Calu3 (cell line): ENCODE data around the gene OR51A7. TPM values are rescaled to one million over a fixed set of nuclear protein-coding genes. Genes with fewer than 3 reads are reported as not detected.

Experiments used
- BruUV-seq: library from RNA; stranded (reverse); fragments of 400-500 nt; replicated peaks from 2 replicates; lab custom pipeline; 2021; lab: Mats Ljungman, UMichigan
- CTCF ChIA-PET: fragments of 300-600 bp; sonication (Branson Sonifier 250); formaldehyde crosslinking; loops from one replicate; lab custom pipeline; 2022; ENCODE audit warnings: antibody characterized with exemption; lab: Charles Lee
- DNase-seq: peaks from one replicate; pipeline ENCODE4 v3.0.0; 2022
- H3K27ac Mint-ChIP-seq: one replicate; pipeline ENCODE4 v1.8.0; 2022; ENCODE audit warnings: mixed read lengths; ENCODE audit not compliant: unreplicated experiment
- H3K27me3 Mint-ChIP-seq: one replicate; pipeline ENCODE4 v1.8.0; 2022; ENCODE audit warnings: mixed read lengths; ENCODE audit not compliant: unreplicated experiment
- H3K36me3 Mint-ChIP-seq: one replicate; pipeline ENCODE4 v1.8.0; 2022; ENCODE audit warnings: mild to moderate bottlenecking, moderate library complexity, mixed read lengths; ENCODE audit not compliant: insufficient read depth, unreplicated experiment
- H3K4me1 Mint-ChIP-seq: one replicate; pipeline ENCODE4 v1.8.0; 2022; ENCODE audit warnings: mild to moderate bottlenecking, low read depth, mixed read lengths; ENCODE audit not compliant: unreplicated experiment
- H3K4me3 Mint-ChIP-seq: one replicate; pipeline ENCODE4 v1.8.0; 2022; ENCODE audit warnings: mild to moderate bottlenecking, low read depth, moderate library complexity, mixed read lengths; ENCODE audit not compliant: unreplicated experiment
- H3K9me3 Mint-ChIP-seq: one replicate; pipeline ENCODE4 v1.8.0; 2022; ENCODE audit warnings: low read depth, mixed read lengths; ENCODE audit not compliant: unreplicated experiment
- CTCF ChIP-seq: fragments of 200-600 bp; IDR thresholded peaks from one replicate; pipeline ENCODE4 v1.8.0; 2022; ENCODE audit warnings: antibody characterized with exemption; ENCODE audit not compliant: unreplicated experiment
- intact Hi-C: fragments of 100-400 bp; cut with micrococcal nuclease; formaldehyde crosslinking; loops from one replicate; pipeline ENCODE4 v1.10.0; 2022; ENCODE audit not compliant: unreplicated experiment
- total RNA-seq: library from RNA; stranded (reverse); gene quantifications from 2 replicates; pipeline ENCODE4 v1.2.3, GENCODE V29; 2022

OR51A7 gene
- total RNA-seq, 1 experiment from 2014 or later, result not detected

GRCh38 chr11:4884361-4884760 is 19.2 kb upstream of the OR51A7 start:
- Mint-ChIP-seq H3K36me3 (no peaks in the 10 kb centered on the region), H3K4me3 (no peak overlapping the region), H3K9me3 (no peaks in the 10 kb centered on the region), H3K4me1 (no peaks in the 10 kb centered on the region), H3K27me3 (no peaks in the 10 kb centered on the region), H3K27ac (no peak overlapping the region)
- intact Hi-C loops, result no loop called here
- CTCF ChIA-PET, result no interaction called here
- TF ChIP-seq CTCF, result no peak
- BruUV-seq, result no TSS peak
- no peak for DNase-seq

- no peak for TF ChIP-seq CTCF
- Mint-ChIP-seq H3K4me1 (no peaks in the 10 kb centered on the region), H3K27ac (no peak overlapping the region), H3K9me3 (peaks cover 7% of the 10 kb centered on the region), H3K36me3 (no peaks in the 10 kb centered on the region), H3K4me3 (no peak overlapping the region), H3K27me3 (no peaks in the 10 kb centered on the region)
- DNase-seq, result no peak
- BruUV-seq, result no TSS peak
- intact Hi-C loops, result no loop called here
- CTCF ChIA-PET, result no interaction called here
Measured at GRCh38 chr11:4886186-4886585, 17.4 kb upstream of the OR51A7 start.

- CTCF ChIA-PET, result no interaction called here
Measured at GRCh38 chr11:4887591-4887990, 16.0 kb upstream of the OR51A7 start.

GRCh38 chr11:4890279-4890678 is 13.3 kb upstream of the OR51A7 start:
- BruUV-seq, result no TSS peak

More at GRCh38 chr11:4887591-4887990, 16.0 kb upstream of the OR51A7 start:
- Mint-ChIP-seq H3K4me3 (no peak overlapping the region), H3K27me3 (no peaks in the 10 kb centered on the region), H3K36me3 (no peaks in the 10 kb centered on the region), H3K9me3 (peaks cover 7% of the 10 kb centered on the region), H3K27ac (no peak overlapping the region), H3K4me1 (no peaks in the 10 kb centered on the region)
- no peak for DNase-seq
- BruUV-seq, result no TSS peak
- no peak for TF ChIP-seq CTCF
- intact Hi-C loops, result no loop called here

More at GRCh38 chr11:4890279-4890678, 13.3 kb upstream of the OR51A7 start:
- Mint-ChIP-seq H3K27me3 (peaks cover 6% of the 10 kb centered on the region), H3K9me3 (peaks cover 8% of the 10 kb centered on the region), H3K36me3 (no peaks in the 10 kb centered on the region), H3K27ac (no peak overlapping the region), H3K4me3 (no peak overlapping the region), H3K4me1 (no peaks in the 10 kb centered on the region)
- CTCF ChIA-PET, result no interaction called here
- intact Hi-C loops, result no loop called here
- DNase-seq, result no peak
- TF ChIP-seq CTCF, result no peak
